Measurements from ENCODE around the gene SLC25A36.
A peak's percentile ranks its signal among the peaks of the same experiment; 100 is the strongest.

Gene SLC25A36, protein sequence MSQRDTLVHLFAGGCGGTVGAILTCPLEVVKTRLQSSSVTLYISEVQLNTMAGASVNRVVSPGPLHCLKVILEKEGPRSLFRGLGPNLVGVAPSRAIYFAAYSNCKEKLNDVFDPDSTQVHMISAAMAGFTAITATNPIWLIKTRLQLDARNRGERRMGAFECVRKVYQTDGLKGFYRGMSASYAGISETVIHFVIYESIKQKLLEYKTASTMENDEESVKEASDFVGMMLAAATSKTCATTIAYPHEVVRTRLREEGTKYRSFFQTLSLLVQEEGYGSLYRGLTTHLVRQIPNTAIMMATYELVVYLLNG

DNA sequence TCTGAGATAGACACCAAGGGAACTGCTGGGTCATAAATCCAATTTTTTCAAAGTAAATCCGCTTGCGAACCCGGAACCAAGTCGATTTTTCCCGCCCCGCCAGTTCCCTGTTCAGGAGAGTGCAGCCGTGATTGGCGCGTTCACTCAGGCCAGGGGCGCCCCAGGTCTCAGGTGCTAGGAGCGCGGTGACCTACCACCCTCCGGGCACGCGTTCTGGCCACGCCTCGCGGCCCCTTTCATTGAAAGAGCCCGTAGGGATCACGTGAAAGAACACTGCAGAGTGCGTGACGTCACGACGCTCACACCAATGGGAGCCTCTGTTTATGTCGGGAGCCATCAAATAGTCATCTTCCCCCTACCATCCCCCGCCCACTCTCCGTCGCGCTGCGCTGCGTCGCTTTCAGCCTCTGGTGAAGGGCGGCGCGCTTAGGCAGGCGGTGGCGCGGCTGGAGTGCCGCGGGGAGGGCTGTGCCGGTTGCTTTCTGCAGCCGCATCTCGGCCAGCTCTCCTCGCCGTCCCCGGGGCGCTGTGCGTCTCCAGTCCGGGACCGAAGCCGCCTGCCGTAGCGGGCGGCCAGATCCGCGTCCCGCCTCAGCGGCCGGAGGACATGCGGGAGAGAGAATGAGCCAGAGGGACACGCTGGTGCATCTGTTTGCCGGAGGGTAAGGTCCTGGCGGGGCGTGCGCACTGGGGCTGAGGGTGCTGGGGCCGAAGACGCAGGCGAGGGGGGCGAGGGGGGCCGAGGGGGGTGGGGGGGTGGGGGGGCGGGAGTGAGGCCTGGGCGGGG lies at the start of gene SLC25A36:
SLC25A36 (plus strand) TSS at position 403 of the 787 bp plus-strand sequence; CDS start at position 622, 219 bp downstream.
- DNase-seq = peak; percentile 62 to 97 (median 94)

DNA sequence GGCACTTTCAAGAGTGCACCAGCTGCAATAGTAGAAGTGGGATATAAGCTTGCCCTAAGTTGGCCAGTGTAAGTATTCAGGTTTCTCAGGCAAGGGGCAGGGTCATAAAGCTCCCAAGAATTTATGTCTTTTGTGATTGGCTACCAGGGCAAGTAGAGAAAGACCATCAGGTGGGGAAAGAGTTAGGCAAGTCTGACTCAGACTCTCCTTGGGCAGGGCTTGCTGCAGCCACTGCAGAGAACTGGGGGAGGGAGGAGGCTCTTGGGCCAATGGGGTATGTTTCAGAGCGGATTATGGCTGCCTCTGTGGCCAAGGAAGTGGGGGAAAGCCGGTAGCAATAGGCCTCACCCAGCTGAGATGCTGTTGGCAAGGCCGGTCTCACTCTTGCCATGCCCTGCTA lies 44.6 kb upstream of the SLC25A36 start:
- DNase-seq = no peak

DNA sequence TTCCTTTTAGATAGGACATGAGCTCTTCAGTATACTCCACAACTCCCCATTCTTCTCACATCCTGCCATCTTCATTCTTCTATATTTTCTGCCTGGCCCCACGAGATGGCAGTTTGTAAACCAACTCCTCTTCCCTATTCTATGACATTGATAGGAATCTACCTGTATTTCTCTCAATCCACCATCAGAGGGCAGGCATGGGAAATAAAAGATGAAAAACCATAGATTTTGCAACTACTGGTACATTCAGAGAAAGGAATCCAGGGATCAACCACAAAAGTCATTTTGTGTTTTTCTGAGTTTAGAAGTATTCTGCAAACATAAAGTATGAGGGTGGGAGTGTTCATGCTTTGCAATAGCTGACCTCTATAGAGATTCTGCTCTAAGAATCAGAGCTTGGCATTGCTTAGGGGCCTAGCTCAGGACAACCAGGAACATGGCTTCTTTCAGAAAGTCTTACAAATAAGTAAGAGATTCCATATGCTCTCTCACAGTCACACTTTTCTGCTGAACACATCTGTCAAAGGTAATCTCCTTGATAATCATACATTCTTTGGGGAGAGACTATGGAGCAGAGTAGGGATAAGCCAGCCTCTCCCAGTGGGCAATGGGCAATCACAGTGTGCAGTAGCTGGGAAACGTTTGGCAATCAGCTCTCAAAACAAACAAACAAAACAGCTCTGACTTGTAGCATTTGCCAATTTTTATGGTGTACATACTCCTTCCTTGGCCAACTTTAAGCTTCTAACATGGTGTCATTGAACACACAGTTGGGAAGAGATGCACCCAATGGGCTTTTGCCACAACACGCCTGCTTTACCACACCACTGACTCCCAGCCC lies 43.1 kb upstream of the SLC25A36 start:
- peak in 2 of 58 donors; percentile 2 to 8 for DNase-seq

DNA sequence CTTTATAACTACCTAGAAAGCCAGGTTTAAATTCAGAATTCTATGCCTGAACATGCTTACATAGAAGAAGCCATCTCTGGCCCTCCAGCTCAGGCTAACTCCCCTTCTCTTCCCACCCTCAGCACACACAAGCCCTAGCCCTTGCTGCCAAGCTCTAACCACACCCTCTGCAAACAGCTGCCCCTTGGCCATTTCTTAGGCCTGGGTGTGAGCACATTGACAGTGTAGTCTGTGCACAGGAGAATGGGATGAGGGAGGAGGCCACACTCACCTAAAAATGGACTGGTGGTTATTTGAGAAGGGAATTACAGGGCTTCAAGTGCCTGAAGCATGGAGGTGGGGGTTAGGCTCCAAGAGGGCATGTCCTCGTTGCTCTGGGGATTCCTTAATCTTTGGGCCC lies 42.3 kb upstream of the SLC25A36 start:
- no peak for DNase-seq

DNA sequence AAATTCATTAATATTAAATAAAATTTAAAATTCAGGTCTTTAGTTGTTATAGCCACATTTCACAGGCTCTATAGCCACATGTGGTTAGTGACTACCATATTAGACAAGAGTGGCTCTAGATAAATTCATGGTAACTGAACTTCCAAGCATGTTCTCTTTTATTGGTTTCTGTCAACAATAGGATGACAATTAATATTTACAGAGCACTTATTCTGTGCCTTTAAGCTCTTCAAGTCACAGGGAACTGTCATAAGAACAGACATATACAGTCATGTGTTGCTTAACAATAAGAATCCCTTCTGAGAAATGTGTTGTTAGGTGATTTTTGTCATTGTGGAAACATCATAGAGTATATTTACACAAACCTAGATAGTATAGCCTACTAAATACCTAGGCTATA lies 38.8 kb upstream of the SLC25A36 start:
- no peak for DNase-seq

DNA sequence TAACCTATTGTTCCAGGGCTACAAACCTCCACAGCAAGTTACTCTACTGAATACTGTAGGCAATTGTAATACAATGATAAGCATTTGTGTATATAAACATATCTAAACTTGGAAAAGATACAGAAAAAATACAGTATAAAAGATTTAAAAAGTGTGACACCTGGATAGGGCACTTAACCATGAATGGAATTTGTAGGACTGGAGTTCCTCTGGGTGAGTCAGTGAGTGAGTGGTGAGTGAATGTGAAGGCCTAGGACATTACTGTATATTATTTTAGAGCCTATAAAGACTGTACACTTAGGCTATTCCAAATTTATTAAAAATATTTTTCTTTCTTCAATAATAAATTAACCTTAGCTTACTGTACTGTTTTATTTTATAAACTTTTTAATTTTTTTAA lies 38.4 kb upstream of the SLC25A36 start:
- no peak for DNase-seq

DNA sequence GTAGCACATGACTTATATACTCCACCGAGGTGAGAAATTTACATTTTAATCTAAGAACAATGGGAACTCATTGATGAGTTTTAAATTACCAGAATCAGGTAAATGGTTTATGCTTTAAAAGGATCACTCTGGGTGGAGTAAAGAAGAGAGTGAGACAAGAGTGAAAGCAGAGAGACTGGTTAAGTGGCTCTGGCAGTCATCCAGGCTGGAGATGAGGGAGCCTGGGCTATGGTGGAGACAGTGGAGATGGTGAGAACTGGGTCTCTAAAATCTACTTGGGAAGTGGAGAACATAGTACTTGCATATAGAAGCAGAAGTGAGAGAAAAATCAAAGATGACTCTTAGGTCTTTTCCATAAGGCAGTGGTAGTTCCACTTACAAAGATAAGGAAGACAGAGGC lies 37.1 kb upstream of the SLC25A36 start:
- no peak for DNase-seq

DNA sequence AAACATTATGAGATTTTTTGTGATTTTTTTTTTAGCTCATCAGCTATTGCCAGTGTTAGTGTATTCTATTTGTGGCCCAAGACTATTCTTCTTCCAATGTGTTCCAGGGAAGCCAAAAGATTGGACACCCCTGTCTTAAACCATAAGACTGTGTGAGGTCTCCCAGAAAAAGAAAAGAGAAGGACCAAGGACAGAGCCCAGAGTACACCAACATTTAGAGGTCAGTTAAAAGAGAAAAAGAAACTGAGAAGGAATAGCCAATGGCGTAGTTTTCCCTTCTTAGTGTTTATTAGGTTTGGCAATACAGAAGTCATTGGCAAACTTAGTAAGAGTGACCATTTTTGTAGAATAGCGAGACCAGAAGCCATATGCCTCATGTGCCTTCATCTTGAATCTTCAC lies 36.1 kb upstream of the SLC25A36 start:
- DNase-seq = no peak

DNA sequence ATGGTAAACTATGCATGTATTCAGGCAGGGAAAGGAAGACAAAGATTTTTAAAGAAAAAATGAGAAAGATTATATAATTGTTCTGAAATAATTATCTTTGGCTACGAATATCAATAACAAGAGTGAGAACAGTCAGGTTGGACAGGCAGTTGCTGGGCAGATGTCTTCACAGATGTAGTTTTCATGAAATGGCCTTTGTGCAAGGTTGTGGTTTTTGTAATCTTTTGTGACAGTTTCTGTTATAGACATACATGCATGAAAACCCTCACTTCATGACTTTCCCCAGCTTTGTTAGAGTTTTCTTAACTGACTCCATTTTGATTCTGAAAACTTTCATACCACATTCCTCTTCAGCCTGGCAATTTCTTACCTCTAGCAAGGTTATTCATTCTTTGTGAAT lies 34.9 kb upstream of the SLC25A36 start:
- no peak for DNase-seq

DNA sequence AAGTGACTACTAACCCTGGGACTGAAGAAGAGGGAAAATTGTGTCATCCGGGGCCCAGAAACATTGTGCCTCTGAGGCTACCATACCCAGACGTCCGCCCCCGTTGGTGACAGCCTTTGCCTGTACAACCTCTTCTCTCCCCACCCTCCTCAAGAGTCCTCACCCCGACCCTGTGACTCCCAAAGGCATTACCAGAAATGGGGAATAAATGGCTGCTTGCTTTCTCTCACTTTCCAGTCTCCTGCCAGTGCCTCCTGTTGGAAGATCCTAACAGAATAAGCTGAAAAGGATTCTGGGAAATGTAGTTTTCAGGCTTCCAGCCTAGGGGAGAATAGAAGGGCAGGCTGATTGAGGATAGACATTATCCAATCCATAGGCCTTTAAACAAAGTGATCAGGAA lies 30.8 kb upstream of the SLC25A36 start:
- peak in 21 of 58 donors; percentile 1 to 32 (median 3) for DNase-seq

DNA sequence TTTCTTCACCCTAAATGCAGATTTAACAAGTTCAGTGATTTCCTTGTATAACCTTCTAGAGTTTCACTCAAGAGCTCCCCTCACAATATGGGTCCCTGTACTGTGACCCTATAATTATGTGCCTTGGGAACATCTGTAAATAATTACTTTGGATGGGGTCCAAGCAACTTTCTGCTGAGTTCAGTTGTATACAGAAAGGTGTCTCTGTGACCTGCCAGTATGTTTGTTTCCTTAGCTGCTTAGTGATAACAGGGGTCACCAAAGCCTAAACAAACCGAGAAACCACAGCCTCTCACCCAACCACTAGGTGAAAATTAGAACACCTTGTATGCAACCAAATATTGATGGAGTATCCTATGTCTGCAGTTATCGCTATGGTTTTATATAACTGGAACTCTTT lies 29.8 kb upstream of the SLC25A36 start:
- DNase-seq = no peak

DNA sequence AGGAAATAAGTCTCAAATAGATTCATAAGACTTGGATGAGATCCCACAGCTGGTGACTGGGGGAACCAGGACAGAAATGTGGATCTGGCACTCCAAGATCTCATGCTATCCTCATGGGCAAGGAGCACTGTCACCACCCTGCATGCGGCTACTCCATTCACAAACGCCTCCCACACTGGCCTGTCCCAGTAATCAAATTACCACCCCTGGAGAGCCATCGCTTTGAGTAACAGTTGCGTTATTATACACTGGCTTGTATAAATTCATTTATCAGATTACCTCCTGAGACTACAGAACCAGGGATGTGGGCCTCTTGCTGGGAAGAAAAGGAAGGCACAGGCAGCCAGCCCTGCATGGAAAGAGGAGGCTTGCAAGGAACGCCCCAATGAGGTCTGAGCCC lies 27.9 kb upstream of the SLC25A36 start:
- no peak for DNase-seq

DNA sequence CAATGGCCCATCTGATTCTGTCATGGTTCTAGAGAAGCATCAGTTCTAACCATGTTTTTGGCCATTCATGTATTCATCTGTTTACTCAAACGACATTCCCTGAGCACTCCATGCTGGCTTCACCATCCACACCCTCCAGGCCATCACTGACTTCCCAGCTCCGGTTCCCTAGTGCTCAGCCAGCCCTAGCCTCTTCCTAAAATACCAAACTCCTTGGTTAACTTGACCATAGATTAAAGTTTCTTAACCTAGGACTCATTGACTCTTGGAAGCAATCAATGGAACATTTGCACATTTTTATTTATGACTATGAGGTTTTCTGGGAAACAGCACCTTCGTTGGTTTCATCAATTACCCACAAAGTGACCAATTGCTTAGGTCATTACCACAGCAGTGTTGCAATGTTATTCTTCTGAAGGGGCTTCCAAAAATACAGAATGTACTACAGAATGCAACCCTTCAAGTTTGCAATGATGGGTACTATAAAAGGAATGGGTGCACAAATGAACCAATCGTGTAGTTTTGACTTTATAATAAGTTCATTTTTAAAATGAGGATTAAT lies 27.2 kb upstream of the SLC25A36 start:
- no peak for DNase-seq

DNA sequence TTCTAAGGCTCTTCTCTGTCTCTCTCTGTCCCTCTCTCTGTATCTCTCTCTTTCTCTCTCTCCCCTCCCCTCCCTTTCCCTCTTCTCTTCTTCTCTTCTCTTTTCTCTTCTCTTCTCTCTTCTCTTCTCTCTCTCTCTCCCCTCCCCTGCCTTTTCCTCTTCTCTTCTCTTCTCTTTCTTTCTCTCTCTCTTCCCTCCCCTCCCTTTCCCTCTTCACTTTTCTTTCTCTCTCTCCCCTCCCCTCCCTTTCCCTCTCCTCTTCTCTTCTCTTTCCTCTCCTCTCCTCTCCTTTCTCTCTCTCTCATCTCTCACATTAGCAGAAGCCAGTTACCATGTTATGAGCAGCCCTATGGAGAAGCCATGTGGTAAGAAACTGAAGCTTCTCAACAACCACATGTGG lies 25.0 kb upstream of the SLC25A36 start:
- DNase-seq = no peak

DNA sequence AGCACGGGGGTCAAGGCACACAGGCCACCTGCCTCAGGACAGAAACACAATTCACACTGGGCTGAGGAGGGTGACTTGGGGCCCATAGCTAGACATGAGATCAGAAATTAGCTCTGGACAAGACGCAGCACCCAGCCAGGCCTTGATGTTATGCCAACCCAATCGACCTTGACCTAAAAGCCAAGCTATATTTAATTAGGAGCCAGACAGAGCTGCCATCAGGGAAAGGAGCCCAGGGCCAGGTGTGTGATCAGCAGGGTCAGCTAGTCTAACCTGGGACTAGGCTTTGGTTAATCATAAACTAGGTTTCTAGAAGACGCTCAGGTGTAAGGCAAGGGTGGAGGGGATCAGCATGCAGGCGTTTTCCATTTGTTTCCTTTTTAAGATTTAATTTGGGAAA lies 23.9 kb upstream of the SLC25A36 start:
- DNase-seq = no peak

DNA sequence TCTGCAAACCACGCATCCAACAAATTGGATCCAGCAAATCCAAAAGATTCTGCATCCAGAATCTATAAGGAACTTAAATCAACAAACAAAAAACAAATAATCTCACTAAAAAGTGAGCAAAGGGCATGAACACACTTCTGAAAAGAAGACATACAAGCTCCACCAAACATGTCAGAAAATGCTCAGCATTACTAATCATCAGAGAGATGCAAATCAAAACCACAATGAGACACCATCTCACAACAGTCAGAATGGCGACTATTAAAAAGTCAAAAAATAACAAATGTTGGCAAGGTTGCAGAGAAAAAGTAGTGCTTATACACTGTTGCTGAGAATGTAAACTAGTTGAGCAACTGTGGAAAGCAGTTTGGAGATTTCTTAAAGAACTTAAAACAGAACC lies 21.6 kb upstream of the SLC25A36 start:
- no peak for DNase-seq

DNA sequence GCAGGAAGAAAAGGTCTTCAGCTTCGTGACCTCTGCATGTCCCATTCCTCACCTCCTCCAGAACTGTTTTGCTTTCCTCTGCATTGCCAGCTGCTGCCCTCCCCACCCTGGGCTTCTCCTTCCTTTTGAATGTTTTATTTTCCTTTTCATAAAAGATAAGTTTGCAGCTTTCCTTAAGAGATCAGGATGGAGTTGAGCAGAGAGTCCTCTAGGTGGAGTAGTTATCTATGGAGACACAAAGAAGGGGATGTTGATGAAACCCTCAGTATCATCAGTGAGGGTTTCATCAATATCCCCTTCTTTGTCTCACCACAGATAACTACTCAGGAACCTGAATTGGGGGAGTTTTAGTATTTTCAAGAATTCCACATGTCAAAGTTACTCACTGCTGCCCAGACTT lies 19.0 kb upstream of the SLC25A36 start:
- no peak for DNase-seq

DNA sequence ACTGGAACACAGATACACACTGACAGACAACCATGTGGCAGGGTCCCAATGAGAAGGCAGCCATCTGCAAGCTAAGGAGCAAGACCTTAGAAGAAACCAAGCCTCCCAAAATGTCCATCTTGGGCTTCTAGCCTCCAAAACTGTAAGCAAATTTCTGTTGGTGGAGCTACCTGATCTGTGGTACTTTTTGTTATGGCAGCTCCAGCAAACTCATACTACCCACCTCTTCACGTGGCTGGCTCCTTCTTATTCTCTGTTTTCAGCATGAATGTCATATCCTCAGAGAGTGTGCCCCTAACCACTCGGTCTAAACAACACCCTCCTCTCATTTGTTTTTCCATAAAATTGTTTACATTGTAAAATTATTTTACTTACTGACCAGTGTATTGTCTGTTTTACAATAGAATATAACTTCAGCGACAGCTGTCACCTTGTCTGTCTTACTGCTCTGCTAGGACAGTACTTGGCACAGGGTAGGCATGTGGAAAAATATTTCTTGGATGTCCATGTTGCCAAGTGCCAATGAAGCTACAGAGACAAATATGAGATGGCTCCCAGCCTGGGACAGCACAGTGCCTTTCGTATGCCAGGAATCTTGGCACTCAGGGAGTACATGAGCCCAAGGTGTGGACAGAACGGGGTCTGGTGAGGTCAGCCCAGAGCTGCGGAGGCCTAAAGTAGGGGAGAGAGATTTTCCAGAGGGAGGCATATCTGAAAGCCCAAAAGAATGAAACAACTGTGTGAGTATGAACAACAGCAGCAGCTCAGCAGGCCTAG lies 17.4 kb upstream of the SLC25A36 start:
- no peak for DNase-seq

DNA sequence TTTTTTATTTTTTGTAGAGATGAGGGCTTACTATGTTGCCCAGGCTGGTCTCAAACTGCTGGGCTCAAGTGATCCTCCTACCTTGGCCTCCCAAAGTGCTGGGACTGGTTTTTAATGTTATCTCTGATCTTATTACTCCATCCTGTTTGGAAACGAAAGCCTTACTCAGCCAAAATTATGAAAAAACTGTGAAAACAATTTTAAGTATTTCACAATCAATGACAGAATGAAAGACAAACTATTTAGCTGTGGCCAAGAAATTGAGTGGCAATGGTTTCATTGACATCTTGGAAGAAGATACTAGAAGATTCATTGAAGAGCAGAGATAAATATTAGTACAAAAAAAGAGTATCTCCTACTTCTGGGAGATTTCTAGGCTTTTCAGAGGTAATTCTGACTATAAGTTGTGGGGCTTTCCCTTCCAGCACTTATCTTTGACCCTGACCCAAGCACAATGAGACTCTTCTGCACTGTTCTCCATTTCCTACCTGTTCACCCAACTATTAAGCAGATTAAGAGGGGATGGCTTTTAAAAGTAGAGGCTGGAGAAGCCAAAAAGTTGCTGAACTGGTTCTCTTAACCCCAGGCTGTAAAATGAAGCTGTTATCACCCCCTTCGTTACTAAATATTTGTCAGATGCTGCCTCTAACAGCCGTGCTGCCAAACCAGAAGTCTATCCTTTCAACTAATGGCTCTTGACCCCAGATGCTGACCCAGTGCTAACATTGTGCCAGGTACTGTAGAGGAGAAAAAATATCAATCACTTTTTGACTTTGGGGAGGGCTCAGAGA lies 14.2 kb upstream of the SLC25A36 start:
- DNase-seq = no peak

DNA sequence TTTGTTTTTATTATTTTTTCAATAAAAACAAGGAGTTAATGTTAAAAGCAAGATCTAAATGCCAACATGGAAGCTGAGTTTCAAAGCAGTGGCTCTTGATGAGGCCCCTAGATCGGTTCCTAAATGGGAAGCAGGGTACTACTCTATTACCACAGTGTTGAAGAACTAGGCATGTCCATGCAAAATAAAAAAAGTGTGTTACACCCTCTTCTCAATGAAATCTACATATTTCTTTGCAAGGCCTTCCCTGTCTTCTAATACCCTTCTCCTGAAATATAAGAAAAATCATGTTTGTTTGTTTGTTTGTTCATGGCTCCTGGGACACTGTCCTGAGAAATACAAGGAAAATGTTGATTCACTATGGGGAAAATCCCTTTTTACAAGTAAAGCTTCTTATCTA lies 12.2 kb upstream of the SLC25A36 start:
- DNase-seq = no peak
